Endodermal cell (in vitro differentiated cells): ENCODE measurements around the gene EVL. TPM values are rescaled to one million over a fixed set of nuclear protein-coding genes. Genes with fewer than 3 reads are reported as not detected.

ENCODE experiments used
- DNase-seq: peaks from one replicate; pipeline ENCODE4 v3.0.0-alpha.2; 2017
- H3K27ac ChIP-seq: 2 replicates; pipeline ENCODE4 v1.5.1; 2013; ENCODE audit warnings: mild to moderate bottlenecking, low read depth, low read length, moderate library complexity
- H3K27me3 ChIP-seq: 2 replicates; pipeline ENCODE4 v1.6.1; 2013; ENCODE audit warnings: mild to moderate bottlenecking, low read length, moderate library complexity; ENCODE audit not compliant: insufficient read depth, control insufficient read depth, poor library complexity, severe bottlenecking
- H3K36me3 ChIP-seq: 2 replicates; pipeline ENCODE4 v1.7.0; 2013; ENCODE audit warnings: mild to moderate bottlenecking, low read length, moderate library complexity; ENCODE audit not compliant: control insufficient read depth, insufficient read depth
- H3K4me1 ChIP-seq: one replicate; pipeline ENCODE4 v1.7.0; 2013; ENCODE audit warnings: low read length; ENCODE audit not compliant: control insufficient read depth, insufficient read depth
- H3K4me3 ChIP-seq: 2 replicates; pipeline ENCODE4 v1.5.1; 2013; ENCODE audit warnings: mild to moderate bottlenecking, low read length, moderate library complexity
- H3K9ac ChIP-seq: 2 replicates; pipeline ENCODE4 v1.6.1; 2013; ENCODE audit warnings: mild to moderate bottlenecking, low read length, moderate library complexity; ENCODE audit not compliant: poor library complexity, severe bottlenecking; ENCODE audit errors: extremely low read depth
- H3K9me3 ChIP-seq: 2 replicates; pipeline ENCODE4 v1.6.1; 2013; ENCODE audit warnings: mild to moderate bottlenecking, low read length, moderate library complexity; ENCODE audit not compliant: control insufficient read depth
- H3K27ac Mint-ChIP-seq: 2 replicates; pipeline ENCODE4 v1.8.0; 2020; ENCODE audit warnings: mixed read lengths
- H3K27me3 Mint-ChIP-seq: 2 replicates; pipeline ENCODE4 v1.8.0; 2021; ENCODE audit warnings: mild to moderate bottlenecking, mixed read lengths; ENCODE audit not compliant: insufficient read depth
- H3K36me3 Mint-ChIP-seq: 2 replicates; pipeline ENCODE4 v1.8.0; 2020; ENCODE audit warnings: low read depth, mixed read lengths
- H3K4me1 Mint-ChIP-seq: 2 replicates; pipeline ENCODE4 v1.8.0; 2020; ENCODE audit warnings: mixed read lengths
- H3K4me3 Mint-ChIP-seq: 2 replicates; pipeline ENCODE4 v1.8.0; 2020; ENCODE audit warnings: mild to moderate bottlenecking, moderate library complexity, mixed read lengths
- H3K9me3 Mint-ChIP-seq: 2 replicates; pipeline ENCODE4 v1.8.0; 2020; ENCODE audit warnings: mild to moderate bottlenecking, mixed read lengths
- WGBS, 2 experiments: methylation state at CpG; one replicate each; pipeline versions ENCODE4 v1.1.5 to v1.1.7; 2013; ENCODE audit warnings: missing lambda C conversion rate in 2 of 2, mixed read lengths in 1 of 2; ENCODE audit not compliant: insufficient coverage in 1 of 2, insufficient read length in 1 of 2; 5-methylcytosine and 5-hydroxymethylcytosine counted together
- long read RNA-seq, 4 experiments: library from polyadenylated mRNA in 2 of 4; library from RNA in 1 of 4; library from capped mRNA in 1 of 4; stranded (forward) in 3 of 4; unstranded in 1 of 4; transcript quantifications; one replicate each; pipeline ENCODE4 v2.0.0, GENCODE V29; 2020 to 2021; ENCODE audit warnings: inconsistent platforms in 1 of 4
- polyA plus RNA-seq, 2 experiments: library from polyadenylated mRNA; stranded (reverse); fragments of 50-300 nt; gene quantifications; one replicate each; pipeline ENCODE4 v1.2.3, GENCODE V29; 2013
- total RNA-seq, 2 donors: library from RNA; stranded (reverse); fragmentation: NEBNext Ultra II Directional in 1 of 2; extraction: Animal tissue kit (Norgen Biotek cat#: 25700) in 1 of 2; gene quantifications; 2 replicates in 1 of 2; 3 replicates in 1 of 2; pipeline ENCODE4 v1.2.1, GENCODE V29; 2021
- TF ChIP-seq, protein P1 (sequence below): fragments of 200-600 bp; sonication (generic); conservative IDR thresholded peaks from 2 replicates; pipeline ENCODE4 v1.5.0; 2021; ENCODE audit warnings: antibody characterized with exemption, mild to moderate bottlenecking

Gene EVL, protein sequence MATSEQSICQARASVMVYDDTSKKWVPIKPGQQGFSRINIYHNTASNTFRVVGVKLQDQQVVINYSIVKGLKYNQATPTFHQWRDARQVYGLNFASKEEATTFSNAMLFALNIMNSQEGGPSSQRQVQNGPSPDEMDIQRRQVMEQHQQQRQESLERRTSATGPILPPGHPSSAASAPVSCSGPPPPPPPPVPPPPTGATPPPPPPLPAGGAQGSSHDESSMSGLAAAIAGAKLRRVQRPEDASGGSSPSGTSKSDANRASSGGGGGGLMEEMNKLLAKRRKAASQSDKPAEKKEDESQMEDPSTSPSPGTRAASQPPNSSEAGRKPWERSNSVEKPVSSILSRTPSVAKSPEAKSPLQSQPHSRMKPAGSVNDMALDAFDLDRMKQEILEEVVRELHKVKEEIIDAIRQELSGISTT
- 10 to 100 TPM; 61.1 to 71.3 TPM for total RNA-seq
- polyA plus RNA-seq (2013, experiment 1 of 2), result 234 TPM
- polyA plus RNA-seq (2013, experiment 2 of 2), result 188 TPM
- long read RNA-seq, experiment 1, transcript EVL-202 (14 exons, 2,353 nt), result major isoform, 9 of 27 reads
- long read RNA-seq, experiment 1, partial matches to known transcripts, result 12 of 27 reads
- long read RNA-seq, experiment 1, other reads (novel, unspliced or antisense), result 5 of 27 reads
- long read RNA-seq, experiment 2, transcript EVL-202 (14 exons, 2,353 nt), result major isoform, 53 of 63 reads
- long read RNA-seq, experiment 2, partial matches to known transcripts, result 3 of 63 reads
- long read RNA-seq, experiment 2, other reads (novel, unspliced or antisense), result 4 of 63 reads
- long read RNA-seq, experiment 3, partial matches to known transcripts, result 1 of 5 reads
- long read RNA-seq, experiment 3, other reads (novel, unspliced or antisense), result 3 of 5 reads
- long read RNA-seq, experiment 4, partial matches to known transcripts, result 9 of 10 reads
- long read RNA-seq, experiment 4, other reads (novel, unspliced or antisense), result 1 of 10 reads

DNA sequence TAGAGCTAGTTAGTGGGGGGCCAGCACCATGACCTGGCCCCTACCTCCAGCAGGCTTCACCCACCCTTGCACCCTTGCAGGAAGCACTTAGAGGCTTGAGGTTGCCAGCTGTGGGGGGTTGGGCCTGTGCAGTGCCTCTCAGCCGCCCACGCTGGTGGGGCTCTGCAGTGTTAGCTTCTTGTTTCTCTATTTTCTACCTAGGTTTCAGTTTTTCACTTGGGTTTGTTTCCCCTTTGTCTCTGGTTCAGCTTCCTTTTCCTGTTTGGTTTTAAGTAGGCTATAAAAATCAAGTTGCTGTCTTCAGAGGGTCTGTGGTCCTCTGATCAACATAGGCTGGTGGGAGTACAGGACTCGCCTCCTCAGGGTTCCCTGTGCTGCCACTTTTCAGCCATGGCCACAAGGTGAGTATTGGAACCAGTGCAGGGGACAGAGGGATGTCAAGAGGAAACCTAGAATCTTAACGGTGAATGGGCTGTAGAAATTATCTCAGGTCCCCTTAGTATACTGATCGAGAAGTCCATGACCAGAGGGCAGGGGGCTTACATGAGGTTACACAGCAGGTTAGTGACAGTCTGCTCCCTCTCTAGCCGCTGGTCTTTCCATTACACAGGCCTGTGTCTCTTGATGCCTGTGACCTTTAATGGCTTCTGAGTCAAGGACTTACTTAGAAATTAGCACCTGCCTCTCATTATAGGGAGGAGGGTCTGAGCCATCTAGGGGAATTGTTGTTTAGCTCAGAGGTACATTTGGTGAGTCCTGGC lies at the start of gene EVL:
Gene EVL (plus strand): TSS at position 312 of the 761 bp plus-strand sequence. CDS start 79 bp downstream, at position 391.
- H3K9ac ChIP-seq, result no peak within 1 kb of the TSS
- H3K27ac Mint-ChIP-seq, result peak within 1 kb of the TSS; percentile 58
- H3K4me3 ChIP-seq, result no peak within 1 kb of the TSS
- peaks cover 15% of the 10 kb centered on the region for H3K4me1 Mint-ChIP-seq
- H3K36me3 Mint-ChIP-seq, result no peaks in the 10 kb centered on the region
- TF ChIP-seq, protein P1, sequence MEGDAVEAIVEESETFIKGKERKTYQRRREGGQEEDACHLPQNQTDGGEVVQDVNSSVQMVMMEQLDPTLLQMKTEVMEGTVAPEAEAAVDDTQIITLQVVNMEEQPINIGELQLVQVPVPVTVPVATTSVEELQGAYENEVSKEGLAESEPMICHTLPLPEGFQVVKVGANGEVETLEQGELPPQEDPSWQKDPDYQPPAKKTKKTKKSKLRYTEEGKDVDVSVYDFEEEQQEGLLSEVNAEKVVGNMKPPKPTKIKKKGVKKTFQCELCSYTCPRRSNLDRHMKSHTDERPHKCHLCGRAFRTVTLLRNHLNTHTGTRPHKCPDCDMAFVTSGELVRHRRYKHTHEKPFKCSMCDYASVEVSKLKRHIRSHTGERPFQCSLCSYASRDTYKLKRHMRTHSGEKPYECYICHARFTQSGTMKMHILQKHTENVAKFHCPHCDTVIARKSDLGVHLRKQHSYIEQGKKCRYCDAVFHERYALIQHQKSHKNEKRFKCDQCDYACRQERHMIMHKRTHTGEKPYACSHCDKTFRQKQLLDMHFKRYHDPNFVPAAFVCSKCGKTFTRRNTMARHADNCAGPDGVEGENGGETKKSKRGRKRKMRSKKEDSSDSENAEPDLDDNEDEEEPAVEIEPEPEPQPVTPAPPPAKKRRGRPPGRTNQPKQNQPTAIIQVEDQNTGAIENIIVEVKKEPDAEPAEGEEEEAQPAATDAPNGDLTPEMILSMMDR, result no peak
- no peaks in the 10 kb centered on the region for H3K27me3 Mint-ChIP-seq
- no peaks in the 10 kb centered on the region for H3K9me3 ChIP-seq
- no peaks in the 10 kb centered on the region for H3K27me3 ChIP-seq
- DNase-seq, result no peak
- no peak within 1 kb of the TSS for H3K27ac ChIP-seq
- WGBS, 2 experiments, result 91 to 98% methylated on average over 6 of the region's 6 CpGs
- H3K9me3 Mint-ChIP-seq, result peaks cover 3% of the 10 kb centered on the region
- no peak within 1 kb of the TSS for H3K4me3 Mint-ChIP-seq
- no peaks in the 10 kb centered on the region for H3K4me1 ChIP-seq
- no peaks in the 10 kb centered on the region for H3K36me3 ChIP-seq

DNA sequence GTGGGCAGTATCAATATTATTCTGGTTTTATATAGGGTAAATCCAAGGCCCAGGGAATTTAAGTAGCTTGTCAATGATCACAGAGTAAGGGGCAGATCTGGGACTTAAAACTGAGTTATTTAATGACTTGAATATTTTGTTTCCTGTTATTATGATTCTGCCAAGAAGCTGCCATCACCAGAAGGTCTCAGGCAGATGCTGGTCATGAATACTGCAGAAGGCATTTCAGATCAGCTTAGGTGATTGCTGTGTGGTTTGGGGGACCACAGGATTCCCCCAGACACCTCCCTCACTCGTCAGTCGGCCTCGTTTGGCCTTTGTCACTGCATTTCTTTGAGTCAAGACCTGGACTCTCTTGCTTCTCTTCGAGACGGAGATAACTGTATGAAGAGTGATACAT lies 47.7 kb upstream of the EVL start:
- Mint-ChIP-seq H3K36me3 (no peaks in the 10 kb centered on the region), H3K4me3 (no peak overlapping the region), H3K27me3 (no peaks in the 10 kb centered on the region), H3K27ac (no peak overlapping the region), H3K9me3 (peaks cover 5% of the 10 kb centered on the region), H3K4me1 (peaks cover 17% of the 10 kb centered on the region)
- no peak for DNase-seq
- Histone ChIP-seq H3K9ac (no peak overlapping the region), H3K27me3 (no peaks in the 10 kb centered on the region), H3K4me1 (peaks cover 6% of the 10 kb centered on the region), H3K36me3 (no peaks in the 10 kb centered on the region), H3K9me3 (peaks cover 11% of the 10 kb centered on the region), H3K4me3 (no peak overlapping the region), H3K27ac (no peak overlapping the region)
- WGBS, 2 experiments, result 83 to 92% methylated on average over 5 of the region's 5 CpGs
- TF ChIP-seq, protein P1, result no peak

DNA sequence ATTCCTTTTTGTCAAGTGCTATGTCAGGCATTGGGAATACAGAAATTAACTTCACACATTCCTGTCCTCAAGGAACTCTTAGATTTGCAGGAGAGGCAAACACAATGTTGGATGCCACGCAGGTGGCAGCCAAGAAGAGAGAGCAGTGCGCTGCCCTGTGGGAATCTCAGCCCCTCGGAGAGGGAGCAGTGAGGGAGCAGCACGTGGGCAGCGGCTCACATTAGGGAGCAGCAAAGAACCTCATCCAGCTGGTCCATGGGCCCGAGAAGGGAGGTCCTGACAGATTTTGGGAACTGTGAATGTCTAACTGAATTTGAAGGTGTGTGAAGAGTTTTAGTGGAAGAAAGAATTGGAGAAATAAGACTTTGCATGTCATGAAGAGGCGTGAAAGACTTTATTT lies 47.2 kb upstream of the EVL start:
- H3K27me3 Mint-ChIP-seq, result no peaks in the 10 kb centered on the region
- Histone ChIP-seq H3K9me3 (peaks cover 6% of the 10 kb centered on the region), H3K36me3 (no peaks in the 10 kb centered on the region), H3K4me1 (peaks cover 6% of the 10 kb centered on the region), H3K27ac (no peak overlapping the region), H3K27me3 (no peaks in the 10 kb centered on the region), H3K9ac (no peak overlapping the region), H3K4me3 (no peak overlapping the region)
- WGBS, 2 experiments, result 78 to 86% methylated on average over 7 of the region's 7 CpGs
- no peak overlapping the region for H3K27ac Mint-ChIP-seq
- TF ChIP-seq, protein P1, result no peak
- no peak for DNase-seq
- H3K4me1 Mint-ChIP-seq, result peaks cover 17% of the 10 kb centered on the region
- H3K9me3 Mint-ChIP-seq, result peaks cover 4% of the 10 kb centered on the region
- H3K4me3 Mint-ChIP-seq, result no peak overlapping the region
- H3K36me3 Mint-ChIP-seq, result no peaks in the 10 kb centered on the region
